ENCODE data around the gene ELOVL2.
"Not testable (repeated sequence)": the region's sequence is repeated elsewhere in the genome, so short reads cannot be mapped to it uniquely, and the experiment has no call there.

ELOVL2 gene, protein sequence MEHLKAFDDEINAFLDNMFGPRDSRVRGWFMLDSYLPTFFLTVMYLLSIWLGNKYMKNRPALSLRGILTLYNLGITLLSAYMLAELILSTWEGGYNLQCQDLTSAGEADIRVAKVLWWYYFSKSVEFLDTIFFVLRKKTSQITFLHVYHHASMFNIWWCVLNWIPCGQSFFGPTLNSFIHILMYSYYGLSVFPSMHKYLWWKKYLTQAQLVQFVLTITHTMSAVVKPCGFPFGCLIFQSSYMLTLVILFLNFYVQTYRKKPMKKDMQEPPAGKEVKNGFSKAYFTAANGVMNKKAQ

DNA sequence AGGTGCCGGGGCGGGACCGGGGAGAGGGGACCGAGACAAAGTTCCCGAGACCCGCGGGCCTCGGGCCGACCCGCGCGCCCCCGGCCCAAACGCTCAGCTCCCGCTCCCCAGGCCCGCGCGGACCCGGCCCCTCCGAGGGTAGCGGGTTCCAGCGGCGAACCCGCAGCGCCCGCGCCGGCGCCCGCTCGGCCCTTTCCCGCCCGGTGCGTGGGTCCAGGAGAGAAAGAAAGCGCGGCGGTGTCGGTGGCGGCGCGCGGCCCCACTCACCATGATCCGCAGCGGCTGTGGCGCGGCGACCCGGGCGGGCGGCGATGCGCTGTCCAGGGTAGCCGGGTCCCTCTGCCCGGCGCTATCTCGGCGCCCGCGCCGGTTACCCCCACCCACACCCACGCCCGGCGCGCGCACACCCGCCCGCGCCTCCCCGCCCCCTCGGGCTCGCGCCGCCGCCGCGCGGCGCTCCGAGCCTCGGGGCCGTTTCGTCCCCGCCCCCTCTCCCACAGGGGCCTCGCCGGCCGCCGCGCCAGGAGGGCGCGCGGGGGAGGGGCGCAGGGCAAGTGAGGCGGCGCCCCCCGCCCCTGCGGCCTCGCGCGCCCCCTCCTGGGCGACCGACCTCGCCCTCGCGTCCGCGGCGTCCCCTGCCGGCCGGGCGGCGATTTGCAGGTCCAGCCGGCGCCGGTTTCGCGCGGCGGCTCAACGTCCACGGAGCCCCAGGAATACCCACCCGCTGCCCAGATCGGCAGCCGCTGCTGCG is at the start of gene ELOVL2:
TSS of gene ELOVL2 (minus strand) at position 345 of the 751 bp plus-strand sequence. CDS start at position 270, 75 bp downstream.
- DNase-seq, result no peak

DNA sequence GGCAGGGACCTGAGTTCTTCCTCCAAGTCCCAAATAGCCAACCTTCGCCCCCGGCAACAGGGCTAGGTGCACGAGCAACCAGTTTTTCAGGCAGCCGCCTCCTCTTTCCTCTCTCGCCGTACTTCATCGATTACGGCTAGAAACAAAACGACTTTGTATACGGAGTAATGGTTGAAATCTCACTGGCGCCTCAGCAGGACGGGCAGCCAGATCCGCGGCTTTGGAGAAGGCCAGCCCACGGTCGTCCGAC is 49.2 kb upstream of the ELOVL2 start:
- DNase-seq, result no peak

- peak; percentile 78 for DNase-seq
Measured at GRCh38 chr6:11092668-11093375, 48.7 kb upstream of the ELOVL2 start.

DNA sequence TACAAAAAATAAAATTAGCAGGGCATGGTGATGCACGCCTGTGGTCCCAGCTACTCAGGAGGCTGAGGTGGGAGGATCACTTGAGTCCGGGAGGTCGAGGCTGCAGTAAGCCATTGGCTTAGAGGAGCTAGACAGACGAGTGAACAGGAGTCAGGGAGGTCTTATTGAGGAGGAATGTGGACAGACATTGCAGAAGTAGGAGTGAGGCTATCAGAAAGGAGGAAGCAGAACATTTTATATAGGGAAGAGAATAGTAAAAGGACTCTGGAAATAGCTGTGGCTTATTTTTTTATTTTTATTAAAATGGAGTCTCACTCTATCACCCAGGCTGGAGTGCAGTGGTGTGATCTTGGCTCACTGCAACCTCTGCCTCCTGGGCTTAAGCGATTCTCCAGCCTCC is 47.0 kb upstream of the ELOVL2 start:
- not testable (repeated sequence) for DNase-seq

DNA sequence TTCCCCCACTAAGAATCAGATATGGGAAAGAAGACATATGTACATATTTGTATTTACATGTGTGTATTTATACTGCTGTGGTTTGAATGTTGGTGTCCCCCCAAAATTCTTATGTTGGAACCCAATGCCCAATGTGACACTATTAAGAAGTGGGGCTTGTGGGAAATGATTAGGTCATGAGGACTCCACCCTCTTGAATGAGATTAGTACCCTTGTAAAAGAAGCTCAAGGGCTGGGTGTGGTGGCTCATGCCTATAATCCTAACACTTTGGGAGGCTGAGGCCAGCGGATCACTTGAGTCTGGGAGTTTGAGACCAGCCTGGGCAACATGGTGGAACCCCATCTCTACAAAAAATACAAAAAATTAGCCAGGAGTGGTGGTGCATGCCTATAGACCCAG is 45.6 kb upstream of the ELOVL2 start:
- DNase-seq, result no peak

- DNase-seq, result not testable (repeated sequence)
Measured at GRCh38 chr6:11087141-11087812, 43.2 kb upstream of the ELOVL2 start.

GRCh38 chr6:11085758-11086435 is 41.8 kb upstream of the ELOVL2 start:
- no peak for DNase-seq

GRCh38 chr6:11083956-11084355 is 39.9 kb upstream of the ELOVL2 start:
- no peak for DNase-seq

DNA sequence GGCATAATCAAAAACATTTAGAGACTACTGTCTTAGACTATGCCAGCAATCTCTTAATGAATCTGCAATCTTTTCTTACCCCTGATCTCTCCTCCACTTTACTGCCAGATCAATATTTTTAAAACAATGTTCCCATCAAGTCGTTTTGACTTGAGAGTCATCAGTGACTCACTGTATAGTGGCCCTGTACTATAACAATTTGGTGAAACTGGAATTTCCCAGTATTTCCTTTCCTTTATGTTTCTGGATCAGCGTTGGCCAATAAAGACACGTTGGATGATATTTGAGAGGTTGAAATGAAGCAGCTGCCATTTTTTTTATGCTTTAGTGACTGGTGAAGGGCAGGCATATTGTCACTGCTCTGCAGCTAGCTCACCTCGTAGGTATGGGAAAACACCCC is 39.4 kb upstream of the ELOVL2 start:
- DNase-seq, result no peak

DNA sequence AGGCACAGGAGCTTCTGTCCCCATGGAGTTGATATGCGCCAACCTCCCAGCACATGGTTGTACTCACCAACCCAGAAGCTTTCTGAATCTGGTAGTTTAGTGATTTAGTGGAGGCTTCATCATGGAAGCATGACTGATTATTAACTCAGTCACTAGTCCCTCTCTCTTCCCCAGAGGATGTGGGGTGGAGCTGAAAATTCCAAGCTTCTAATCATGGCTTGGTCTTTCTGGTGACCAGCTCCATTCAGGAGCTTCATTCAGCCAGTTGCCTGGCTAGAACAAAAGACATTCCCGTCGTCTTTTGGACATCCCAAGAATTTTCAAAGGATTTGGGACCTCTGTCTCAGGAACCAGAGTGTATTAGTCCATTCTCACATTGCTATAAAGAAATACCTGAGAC is 36.2 kb upstream of the ELOVL2 start:
- no peak for DNase-seq

- no peak for DNase-seq
Measured at GRCh38 chr6:11078266-11078665, 34.2 kb upstream of the ELOVL2 start.

- DNase-seq, result no peak
Measured at GRCh38 chr6:11076540-11076939, 32.4 kb upstream of the ELOVL2 start.

GRCh38 chr6:11072101-11072500 is 28.0 kb upstream of the ELOVL2 start:
- no peak for DNase-seq

DNA sequence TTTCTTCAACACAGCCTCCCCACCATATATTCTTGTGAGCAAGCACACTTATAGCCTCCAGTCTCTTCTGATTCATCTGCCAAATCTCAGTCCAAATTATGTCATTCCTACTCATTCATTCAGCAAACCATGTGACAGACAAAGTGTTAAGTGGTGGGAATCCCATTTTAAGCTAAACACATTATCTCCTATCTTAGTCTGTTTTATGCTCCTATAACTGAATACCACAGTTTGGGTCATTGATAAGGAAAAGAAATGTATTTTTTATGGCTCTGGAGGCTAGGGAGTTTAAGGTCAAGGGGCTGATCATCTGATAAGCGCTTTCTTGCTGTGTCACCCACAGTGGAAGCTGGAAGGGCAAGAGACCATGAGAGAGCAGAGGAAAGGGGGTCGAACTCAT is 25.7 kb upstream of the ELOVL2 start:
- no peak for DNase-seq

- DNase-seq, result no peak
Measured at GRCh38 chr6:11067348-11067747, 23.2 kb upstream of the ELOVL2 start.

DNA sequence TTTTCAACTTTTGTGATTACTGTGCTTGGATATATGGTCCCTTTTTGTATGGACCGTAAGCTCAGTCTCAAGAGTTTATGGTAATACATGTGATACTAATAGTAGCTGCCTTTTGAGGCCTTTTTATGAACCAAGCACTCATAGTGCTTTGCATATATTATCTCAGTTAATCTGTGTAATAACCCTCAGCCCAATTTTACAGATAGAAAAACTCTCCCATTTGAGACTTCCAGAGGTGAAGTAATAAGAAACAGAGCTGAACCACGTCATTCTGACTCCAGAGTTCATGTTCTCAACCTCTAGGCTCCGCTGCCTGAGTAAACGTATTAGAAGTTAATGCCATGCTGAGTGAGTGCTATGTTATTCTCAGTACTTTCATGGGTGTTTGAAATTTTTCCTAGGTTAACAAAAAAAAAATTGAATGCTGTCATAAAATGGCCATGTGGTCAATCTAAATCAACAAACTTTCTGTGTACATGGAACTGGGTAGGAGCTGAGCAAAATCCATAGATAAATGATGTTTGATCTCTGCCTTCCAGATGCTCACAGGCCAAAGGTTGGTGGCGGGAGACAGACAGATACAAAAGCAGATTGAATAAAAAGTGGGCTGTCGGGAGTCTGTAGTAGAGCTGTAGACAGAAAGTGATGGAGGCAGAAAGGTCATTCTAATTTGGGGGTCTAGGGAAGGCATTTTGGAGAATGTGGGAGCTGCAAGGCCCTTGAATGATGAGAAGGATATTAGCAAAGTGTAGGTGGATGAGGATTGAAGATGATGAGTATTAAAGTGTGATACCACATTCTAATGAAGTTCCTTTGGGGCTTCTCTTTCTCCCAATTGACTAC is 22.6 kb upstream of the ELOVL2 start:
- no peak for DNase-seq

DNA sequence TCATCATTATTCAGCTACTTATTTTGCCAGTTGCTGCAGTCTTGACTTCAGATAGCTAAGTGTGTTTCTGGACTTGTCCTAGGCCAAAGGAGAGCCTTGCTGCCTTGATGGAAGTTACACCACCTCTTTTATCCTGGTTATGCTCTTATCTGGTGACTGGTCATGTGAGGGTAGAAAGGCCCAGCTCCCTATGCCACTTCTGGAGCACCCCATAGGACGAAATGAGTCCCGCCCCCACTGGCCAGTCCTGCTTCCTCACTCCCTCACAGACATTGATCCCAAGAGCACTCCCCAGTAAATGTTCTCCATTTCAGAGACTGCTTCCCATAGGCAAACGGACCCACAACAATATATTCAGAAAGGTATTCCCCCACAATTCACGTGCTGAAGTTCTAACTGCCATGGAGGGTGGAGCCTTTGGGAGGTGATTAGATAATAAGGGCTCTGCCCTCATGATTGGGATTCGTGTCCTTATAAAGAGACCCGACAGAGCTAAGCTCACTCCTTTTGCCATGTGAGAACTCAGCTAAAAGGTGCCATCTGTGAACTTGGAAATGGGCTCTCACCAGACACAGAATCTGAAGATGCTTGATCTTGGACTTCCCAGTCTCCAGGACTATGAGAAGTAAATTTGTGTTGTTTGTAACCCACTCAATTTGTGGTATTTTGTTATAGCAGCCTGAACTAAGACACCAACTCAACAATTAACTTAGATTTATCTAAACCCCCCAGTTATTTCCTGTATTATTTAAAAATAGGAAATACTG is 21.5 kb upstream of the ELOVL2 start:
- no peak for DNase-seq

- no peak for DNase-seq
Measured at GRCh38 chr6:11064836-11065235, 20.7 kb upstream of the ELOVL2 start.

DNA sequence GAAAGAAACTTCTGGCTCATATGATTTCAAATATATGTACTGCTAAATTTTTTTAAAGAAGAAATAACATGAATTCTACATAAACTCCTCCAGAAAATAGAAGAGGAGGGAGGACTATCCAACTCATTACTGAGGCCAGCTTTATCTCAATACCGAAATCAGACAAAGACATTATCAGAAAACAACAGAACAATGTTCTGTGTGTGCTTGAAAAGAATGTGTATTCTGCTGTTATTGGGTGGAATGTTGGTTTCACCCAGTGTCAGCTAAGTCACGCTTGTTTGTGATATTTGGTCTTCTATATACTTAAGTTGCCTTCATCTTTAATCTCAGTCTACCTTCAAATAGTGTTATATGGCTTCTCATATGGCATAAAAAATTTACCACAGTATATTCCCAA is 18.6 kb upstream of the ELOVL2 start:
- DNase-seq, result no peak

DNA sequence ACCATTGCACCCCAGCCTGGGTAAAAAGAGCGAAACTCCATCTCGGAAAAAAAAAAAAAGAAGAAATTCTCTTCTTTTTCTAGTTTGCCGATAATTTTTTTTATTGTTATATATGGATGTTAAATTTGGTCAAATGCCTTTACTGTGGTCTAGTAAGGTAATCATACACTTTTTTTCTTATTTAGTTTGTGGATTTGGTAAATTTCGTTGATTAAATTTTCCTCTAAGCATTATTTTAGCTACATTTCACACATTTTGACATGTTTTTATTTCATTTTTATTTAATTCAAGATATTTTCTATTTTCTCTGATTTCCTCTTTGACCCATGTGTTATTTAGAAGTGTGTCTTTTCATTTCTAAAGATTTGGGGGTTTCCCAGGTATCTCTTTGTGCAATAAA is 18.0 kb upstream of the ELOVL2 start:
- no peak for DNase-seq

GRCh38 chr6:11058406-11058805 is 14.3 kb upstream of the ELOVL2 start:
- no peak for DNase-seq

Measured in NCI-H2171 treated with DMSO at 0.1 percent for 48 hours (cell line).